Measurements from ENCODE around the gene SERPINB6.

DNA sequence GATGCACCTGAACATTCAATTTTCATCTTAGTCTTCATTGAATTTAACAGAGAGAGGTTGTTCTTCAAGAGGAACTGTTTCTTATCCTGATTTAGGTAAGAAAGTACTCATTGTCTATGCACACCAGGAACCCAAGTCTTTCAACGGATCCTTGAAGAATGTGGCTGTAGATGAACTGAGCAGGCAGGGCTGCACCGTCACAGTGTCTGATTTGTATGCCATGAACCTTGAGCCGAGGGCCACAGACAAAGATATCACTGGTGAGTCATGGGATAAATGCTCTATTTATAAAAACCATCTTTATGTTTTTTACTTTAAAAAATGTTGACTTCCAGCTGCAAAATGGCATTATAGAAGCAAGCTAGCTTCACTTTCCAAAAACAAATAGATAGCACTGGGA is 38.6 kb upstream of the SERPINB6 start:
- no peak for TF ChIP-seq POLR2A (IDR thresholded peaks at IDR 0.05)
- no peak for TF ChIP-seq CTCF (IDR thresholded peaks at IDR 0.05)

All from right lobe of liver (tissue), 4 donors.